Activated naive CD8-positive, alpha-beta T cell (primary cell): ENCODE measurements around the gene PDZD11.
A peak's percentile ranks its signal among the peaks of the same experiment; 100 is the strongest.
"Not testable (repeated sequence)": the region's sequence is repeated elsewhere in the genome, so short reads cannot be mapped to it uniquely, and the experiment has no call there.

Experiments
- H3K27ac Mint-ChIP-seq: one replicate; pipeline ENCODE4 v1.8.0; 2021; ENCODE audit warnings: mixed read lengths
- H3K27me3 Mint-ChIP-seq: one replicate; pipeline ENCODE4 v1.8.0; 2021; ENCODE audit warnings: mixed read lengths
- H3K36me3 Mint-ChIP-seq: one replicate; pipeline ENCODE4 v1.8.0; 2021; ENCODE audit warnings: mixed read lengths
- H3K4me1 Mint-ChIP-seq: one replicate; pipeline ENCODE4 v1.8.0; 2021; ENCODE audit warnings: low read depth, mixed read lengths
- H3K4me3 Mint-ChIP-seq: one replicate; pipeline ENCODE4 v1.8.0; 2021; ENCODE audit warnings: mild to moderate bottlenecking, mixed read lengths
- H3K9me3 Mint-ChIP-seq: one replicate; pipeline ENCODE4 v1.8.0; 2021; ENCODE audit warnings: low read depth, mixed read lengths

Gene PDZD11, protein sequence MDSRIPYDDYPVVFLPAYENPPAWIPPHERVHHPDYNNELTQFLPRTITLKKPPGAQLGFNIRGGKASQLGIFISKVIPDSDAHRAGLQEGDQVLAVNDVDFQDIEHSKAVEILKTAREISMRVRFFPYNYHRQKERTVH

DNA sequence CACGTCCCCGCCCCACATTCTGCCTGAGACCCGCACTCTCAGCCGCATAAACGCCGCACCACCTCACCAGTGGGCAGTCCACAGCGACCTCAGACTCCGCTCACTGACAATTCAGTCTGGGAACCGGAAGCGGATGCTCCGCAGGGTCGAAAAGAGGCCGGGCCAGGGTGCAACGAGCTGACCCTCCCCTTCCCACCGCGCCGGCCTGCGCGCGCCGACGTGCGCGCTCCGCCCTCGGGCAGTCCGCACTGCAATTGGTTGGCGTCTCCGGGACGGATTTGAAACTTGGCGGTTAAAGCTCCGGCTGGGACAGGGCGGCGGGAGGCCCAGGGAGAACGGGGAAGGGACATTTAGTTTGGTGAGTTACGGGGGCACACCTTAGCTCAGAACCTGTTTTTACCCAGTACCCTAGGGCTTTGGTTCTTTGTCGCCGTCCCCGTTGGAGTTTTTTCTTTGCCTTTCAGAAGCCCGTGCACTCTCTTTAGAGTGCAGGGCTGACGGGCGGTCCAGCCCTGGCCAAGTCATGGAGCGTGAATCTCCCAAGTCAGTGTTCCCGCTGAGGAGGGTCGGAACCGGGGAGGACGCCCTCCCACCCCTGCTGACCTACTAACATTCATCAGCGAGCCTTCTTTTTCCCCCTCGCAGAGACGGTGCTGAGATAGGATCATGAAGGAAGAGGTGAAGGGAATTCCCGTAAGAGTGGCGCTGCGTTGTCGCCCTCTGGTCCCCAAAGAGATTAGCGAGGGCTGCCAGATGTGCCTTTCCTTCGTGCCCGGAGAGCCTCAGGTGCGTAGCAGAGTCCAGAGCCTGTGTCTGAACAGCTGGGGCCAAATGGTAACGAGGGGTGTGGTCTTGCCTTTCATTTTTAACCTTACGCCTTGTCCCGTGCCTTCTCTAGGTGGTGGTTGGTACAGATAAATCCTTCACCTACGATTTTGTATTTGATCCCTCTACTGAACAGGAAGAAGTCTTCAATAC lies at the start of gene PDZD11, which contains the start of gene KIF4A:
PDZD11 (minus strand) TSS at position 135 of the 978 bp plus-strand sequence. CDS start 586 bp downstream, outside the sequence.
KIF4A (plus strand) TSS at position 312 of the 978 bp plus-strand sequence; CDS start at position 667, 355 bp downstream.
- Mint-ChIP-seq H3K27me3 (no peaks in the 10 kb centered on the region), H3K9me3 (no peaks in the 10 kb centered on the region), H3K4me3 (peak within 1 kb of the TSS; percentile 90), H3K4me1 (peaks cover 12% of the 10 kb centered on the region), H3K27ac (peak within 1 kb of the TSS; percentile 64), H3K36me3 (peaks cover 2% of the 10 kb centered on the region)

DNA sequence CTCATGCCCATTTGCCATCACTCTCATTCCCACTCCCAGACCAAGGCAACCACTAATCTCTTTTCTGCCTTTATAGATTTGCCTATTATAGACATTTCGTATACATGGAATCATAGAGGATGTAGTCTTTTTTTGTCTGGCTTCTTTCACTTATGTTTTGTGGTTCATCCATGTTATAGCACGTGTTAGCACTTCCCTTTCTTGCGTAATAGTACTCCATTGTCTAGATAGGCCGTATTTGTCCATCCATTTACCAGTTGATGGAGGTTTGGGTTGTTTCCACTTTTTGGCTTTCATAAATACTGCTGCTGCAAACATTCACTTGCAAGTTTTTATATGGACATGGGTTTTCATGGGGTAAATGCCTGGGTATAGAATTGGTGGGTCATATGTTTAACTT lies 48.6 kb upstream of the PDZD11 start:
- H3K27me3 Mint-ChIP-seq, result peaks cover 1% of the 10 kb centered on the region
- H3K9me3 Mint-ChIP-seq, result no peaks in the 10 kb centered on the region
- H3K27ac Mint-ChIP-seq, result no peak overlapping the region
- H3K4me3 Mint-ChIP-seq, result no peak overlapping the region
- H3K36me3 Mint-ChIP-seq, result no peaks in the 10 kb centered on the region
- H3K4me1 Mint-ChIP-seq, result peaks cover 1% of the 10 kb centered on the region

DNA sequence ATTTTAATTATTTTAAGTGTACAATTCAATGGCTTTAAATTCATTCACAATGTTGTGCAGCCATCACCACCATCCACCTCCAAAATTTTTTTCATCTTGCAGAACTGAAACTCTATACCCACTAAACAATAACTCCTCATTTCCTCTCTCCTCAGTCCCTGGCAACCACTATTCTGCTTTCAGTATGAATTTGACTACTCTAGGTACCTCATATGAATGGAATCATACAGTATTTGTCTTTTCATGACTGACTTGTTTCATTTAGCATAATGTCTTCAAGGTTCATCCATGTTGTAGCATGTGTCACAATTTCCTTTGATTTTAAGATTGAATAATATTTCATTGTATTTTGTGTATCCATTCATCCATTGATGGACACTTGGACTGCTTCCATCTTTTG lies 47.0 kb upstream of the PDZD11 start:
- Mint-ChIP-seq H3K36me3 (no peaks in the 10 kb centered on the region), H3K9me3 (no peaks in the 10 kb centered on the region), H3K27ac (no peak overlapping the region), H3K4me1 (peaks cover 1% of the 10 kb centered on the region), H3K27me3 (no peaks in the 10 kb centered on the region), H3K4me3 (no peak overlapping the region)

DNA sequence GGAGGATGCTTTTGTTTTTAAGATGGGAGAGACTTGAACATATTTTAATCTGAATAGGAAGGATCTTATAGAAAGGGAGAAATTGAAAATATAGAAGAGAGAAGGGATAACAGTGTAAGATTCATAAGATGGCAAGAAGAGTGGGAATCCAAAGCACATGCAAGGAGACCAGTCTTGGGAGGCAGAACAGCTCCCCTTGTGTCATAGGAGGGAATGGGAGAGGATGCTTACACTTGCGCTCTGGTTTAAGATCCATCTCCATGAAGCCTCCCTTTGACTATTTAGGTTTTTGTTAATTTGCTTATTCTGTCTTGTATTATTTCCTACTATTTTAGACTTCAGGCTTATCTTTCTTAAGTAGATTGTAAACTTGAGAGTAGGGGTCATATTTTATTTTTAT lies 42.9 kb upstream of the PDZD11 start:
- Mint-ChIP-seq H3K27ac (no peak overlapping the region), H3K4me1 (peaks cover 1% of the 10 kb centered on the region), H3K27me3 (no peaks in the 10 kb centered on the region), H3K4me3 (no peak overlapping the region), H3K9me3 (no peaks in the 10 kb centered on the region), H3K36me3 (no peaks in the 10 kb centered on the region)

DNA sequence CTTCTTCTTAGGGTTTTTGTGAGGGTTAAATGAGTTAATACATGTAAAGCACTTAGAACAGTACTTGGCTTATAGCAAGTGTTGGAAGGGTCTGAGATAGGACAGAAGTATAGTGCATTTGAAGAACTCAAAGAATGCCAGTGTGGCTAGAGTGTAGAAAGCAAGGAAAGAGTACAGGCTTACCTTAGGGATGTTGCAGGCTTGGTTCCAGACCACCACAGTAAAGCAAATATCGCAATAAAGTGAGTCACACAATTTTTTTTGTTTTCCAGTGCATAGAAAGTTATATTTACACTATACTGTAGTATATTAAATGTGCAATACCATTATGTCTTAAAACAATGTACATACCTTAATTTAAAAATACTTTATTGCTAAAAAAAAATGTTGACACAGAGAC lies 41.4 kb upstream of the PDZD11 start:
- no peak overlapping the region for H3K27ac Mint-ChIP-seq
- H3K9me3 Mint-ChIP-seq, result no peaks in the 10 kb centered on the region
- no peaks in the 10 kb centered on the region for H3K36me3 Mint-ChIP-seq
- H3K4me1 Mint-ChIP-seq, result no peaks in the 10 kb centered on the region
- H3K27me3 Mint-ChIP-seq, result no peaks in the 10 kb centered on the region
- no peak overlapping the region for H3K4me3 Mint-ChIP-seq

DNA sequence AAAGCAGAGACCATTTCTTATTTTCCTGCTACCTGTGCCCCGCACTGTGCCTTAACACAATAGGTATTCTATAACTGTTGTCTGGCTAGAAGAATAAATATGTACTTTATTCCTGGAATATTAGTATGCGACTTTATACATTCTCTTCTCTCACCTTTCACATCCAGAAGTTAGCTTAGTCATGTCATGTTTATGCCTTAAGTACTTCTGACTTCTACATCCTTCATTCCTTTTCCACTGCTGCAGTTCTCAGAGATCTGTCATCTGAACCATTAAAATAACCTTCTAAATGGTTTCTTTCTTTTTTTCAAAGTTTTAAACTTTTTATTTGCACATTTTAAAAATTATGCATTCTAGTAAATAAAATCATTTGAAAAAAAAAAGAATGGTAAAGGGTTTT lies 34.6 kb upstream of the PDZD11 start:
- H3K4me1 Mint-ChIP-seq, result no peaks in the 10 kb centered on the region
- no peaks in the 10 kb centered on the region for H3K9me3 Mint-ChIP-seq
- H3K27ac Mint-ChIP-seq, result no peak overlapping the region
- H3K4me3 Mint-ChIP-seq, result no peak overlapping the region
- H3K27me3 Mint-ChIP-seq, result no peaks in the 10 kb centered on the region
- no peaks in the 10 kb centered on the region for H3K36me3 Mint-ChIP-seq

DNA sequence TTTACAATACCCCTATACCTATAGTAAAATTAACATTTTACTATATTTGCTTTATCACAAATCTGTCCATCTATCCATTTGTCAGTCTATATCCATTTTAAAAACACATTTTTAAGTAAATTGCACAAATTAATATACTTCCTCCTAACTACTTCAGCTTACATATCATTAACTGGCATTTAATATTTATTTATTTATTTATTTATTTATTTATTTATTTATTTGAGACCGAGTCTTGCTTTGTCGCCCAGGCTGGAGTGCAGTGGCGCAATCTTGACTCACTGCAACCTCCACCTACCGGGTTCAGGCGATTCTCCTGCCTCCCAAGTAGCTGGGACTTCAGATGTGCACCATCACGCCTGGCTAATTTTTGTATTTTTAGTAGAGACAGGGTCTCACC lies 33.9 kb upstream of the PDZD11 start:
- H3K27ac Mint-ChIP-seq, H3K9me3 Mint-ChIP-seq: not testable (repeated sequence)

DNA sequence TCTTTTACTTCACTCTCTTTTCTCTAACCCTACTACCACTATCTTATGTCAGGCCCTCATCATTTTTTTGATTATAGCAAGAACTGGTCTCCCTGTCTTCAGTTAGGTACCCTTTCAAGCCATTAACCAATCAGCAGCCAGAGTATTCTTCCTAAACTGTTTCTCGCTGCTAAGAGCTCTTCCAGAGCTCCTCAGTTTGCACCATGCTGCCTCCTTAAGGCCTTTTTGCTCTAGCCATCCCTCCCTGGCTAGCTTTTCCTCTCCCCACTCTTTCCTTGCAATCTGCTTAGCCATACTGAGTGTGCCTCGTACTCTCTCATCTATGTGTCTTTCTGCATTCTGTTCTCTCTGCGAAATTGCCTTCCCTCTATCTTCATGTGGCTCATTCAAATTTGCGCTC lies 33.1 kb upstream of the PDZD11 start:
- no peaks in the 10 kb centered on the region for H3K9me3 Mint-ChIP-seq
- H3K4me3 Mint-ChIP-seq, result no peak overlapping the region
- no peaks in the 10 kb centered on the region for H3K27me3 Mint-ChIP-seq
- no peak overlapping the region for H3K27ac Mint-ChIP-seq
- no peaks in the 10 kb centered on the region for H3K36me3 Mint-ChIP-seq
- H3K4me1 Mint-ChIP-seq, result no peaks in the 10 kb centered on the region

More for the DNA sequence above, 33.9 kb upstream of the PDZD11 start:
- H3K4me3 Mint-ChIP-seq, H3K4me1 Mint-ChIP-seq, H3K27me3 Mint-ChIP-seq, H3K36me3 Mint-ChIP-seq: not testable (repeated sequence)

DNA sequence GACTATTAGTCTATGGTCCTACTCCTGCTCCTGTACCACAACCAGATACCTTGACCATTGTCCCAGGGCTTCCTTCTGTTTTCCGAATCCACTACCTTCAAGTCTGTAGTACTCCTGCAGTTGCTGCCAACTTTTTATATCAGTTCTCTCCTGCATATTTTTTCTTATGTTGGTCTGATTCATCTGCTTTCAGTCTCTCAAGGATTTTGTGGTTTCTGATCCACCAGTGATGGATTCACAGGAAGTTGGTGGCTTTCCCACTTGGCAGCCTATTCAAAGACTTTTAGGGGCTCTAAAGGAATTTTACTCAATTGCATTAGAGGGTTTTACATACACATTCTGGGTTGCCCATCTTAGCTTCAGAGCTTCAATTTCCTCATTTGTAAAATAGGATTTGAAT lies 23.8 kb upstream of the PDZD11 start:
- Mint-ChIP-seq H3K27me3 (no peaks in the 10 kb centered on the region), H3K4me3 (no peak overlapping the region), H3K36me3 (no peaks in the 10 kb centered on the region), H3K9me3 (no peaks in the 10 kb centered on the region), H3K27ac (no peak overlapping the region), H3K4me1 (no peaks in the 10 kb centered on the region)

DNA sequence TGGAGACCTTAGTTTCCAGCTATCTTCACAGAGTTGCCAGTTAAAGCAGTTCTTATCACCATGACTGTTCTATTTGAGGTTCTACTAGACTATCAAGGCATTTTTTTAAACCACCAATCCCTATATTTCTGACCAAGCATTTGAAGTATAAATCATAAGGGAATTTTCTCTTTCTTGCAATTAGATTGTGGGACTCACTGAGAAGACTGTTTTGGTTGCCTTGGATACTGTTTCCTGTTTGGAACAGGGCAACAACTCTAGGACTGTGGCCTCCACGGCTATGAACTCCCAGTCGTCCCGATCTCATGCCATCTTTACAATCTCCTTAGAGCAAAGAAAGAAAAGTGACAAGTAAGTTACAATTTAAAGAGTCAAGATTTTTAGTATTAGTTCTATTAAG lies 12.0 kb upstream of the PDZD11 start:
- Mint-ChIP-seq H3K27ac (no peak overlapping the region), H3K27me3 (no peaks in the 10 kb centered on the region), H3K9me3 (no peaks in the 10 kb centered on the region), H3K4me3 (no peak overlapping the region), H3K4me1 (no peaks in the 10 kb centered on the region), H3K36me3 (no peaks in the 10 kb centered on the region)

DNA sequence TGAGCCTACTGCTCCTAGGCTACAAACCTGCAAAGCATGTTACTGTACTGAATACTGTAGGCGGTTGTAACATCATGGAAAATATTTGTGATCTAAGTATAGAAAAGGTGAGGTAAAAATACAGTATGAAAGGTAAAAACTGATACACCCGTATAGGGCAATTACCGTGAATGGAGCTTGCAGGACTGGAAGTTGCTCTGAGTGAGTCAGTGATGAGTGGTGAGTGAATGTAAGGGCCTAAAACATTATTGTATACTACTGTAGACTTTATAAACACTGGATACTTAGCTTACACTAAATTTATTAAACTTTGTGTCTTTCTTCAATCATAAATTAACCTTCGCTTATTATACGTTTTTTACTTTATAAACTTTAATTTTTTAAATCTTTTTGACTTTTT lies 3.9 kb upstream of the PDZD11 start:
- Mint-ChIP-seq H3K4me3 (no peak overlapping the region), H3K27me3 (no peaks in the 10 kb centered on the region), H3K4me1 (peaks cover 12% of the 10 kb centered on the region), H3K36me3 (no peaks in the 10 kb centered on the region), H3K27ac (no peak overlapping the region), H3K9me3 (no peaks in the 10 kb centered on the region)

DNA sequence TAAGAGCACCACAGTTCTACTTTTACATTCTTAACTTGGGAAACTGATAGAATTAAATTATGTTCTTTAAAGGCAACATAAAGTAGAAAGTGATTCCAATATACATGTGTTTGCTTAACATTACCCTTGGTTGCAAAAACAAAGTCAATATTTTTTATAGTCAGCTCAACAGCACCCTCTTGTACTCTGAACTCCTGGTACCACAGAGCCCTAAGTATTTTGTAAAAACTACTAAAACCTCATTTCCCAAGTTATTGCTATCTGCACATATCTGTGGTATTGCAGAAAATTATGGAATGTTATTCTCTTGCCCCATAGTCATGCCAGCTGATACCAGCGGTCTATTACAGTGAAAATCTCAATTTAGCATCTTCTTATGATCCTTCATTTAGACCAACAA lies 3.1 kb upstream of the PDZD11 start:
- Mint-ChIP-seq H3K4me3 (no peak overlapping the region), H3K36me3 (no peaks in the 10 kb centered on the region), H3K27ac (no peak overlapping the region), H3K9me3 (no peaks in the 10 kb centered on the region), H3K27me3 (no peaks in the 10 kb centered on the region), H3K4me1 (peaks cover 12% of the 10 kb centered on the region)

DNA sequence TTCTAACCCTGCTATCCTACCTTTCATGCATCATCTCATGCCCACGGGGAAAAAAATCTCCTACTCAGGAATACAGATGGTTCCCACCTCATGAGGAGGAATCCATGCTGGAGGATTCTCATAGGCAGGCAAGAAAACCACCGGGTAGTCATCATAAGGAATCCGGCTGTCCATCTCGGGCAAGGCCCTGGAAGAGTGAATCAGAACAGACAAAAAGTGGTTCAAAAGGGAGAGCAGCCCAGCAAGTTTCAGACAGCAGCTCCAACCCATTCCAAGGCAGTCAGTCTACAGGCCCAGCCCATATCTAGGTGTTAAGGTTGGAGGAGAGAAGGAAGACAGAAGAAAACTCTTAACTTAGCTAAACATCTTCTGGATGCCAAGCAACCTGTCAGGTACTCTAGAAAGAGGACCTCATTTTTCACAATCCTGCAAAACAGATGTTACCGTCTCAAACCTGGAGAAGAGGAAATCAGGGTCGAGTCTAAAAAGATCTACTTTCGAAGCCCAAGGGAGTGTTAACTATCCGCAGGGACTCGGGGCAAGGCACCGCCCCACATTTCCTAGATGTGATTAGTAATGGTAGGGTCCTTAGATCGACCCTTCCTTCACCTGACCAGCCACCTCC lies 447 bp downstream of the PDZD11 start:
- Mint-ChIP-seq H3K4me1 (peaks cover 12% of the 10 kb centered on the region), H3K27me3 (no peaks in the 10 kb centered on the region), H3K27ac (peak overlapping the region; percentile 61), H3K36me3 (peaks cover 5% of the 10 kb centered on the region), H3K9me3 (no peaks in the 10 kb centered on the region), H3K4me3 (peak overlapping the region; percentile 90)

DNA sequence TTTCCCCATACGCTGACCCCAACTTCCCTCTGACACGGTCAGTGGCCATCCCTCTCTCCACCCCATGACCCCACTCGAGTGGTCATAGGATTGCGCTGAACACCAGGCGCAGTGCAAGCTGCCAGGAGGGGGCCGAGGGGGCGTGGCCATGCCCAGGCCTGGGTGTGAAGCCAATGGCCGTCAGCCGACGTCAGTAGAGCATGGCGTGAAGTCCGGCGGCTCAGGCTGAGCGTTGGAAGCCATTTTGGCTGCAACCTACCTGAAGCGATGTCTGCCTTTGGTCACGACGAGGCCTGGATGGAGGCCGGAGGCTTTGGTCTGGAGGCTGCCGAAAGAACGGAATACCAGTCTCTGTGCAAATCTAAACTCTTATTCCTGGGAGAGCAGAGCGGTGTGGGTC lies 7.8 kb downstream of the PDZD11 start, which contains the start of gene RAB41:
RAB41 (plus strand) TSS at position 222 of the 400 bp plus-strand sequence; CDS start at position 268, 46 bp downstream.
- no peak within 1 kb of the TSS for H3K27ac Mint-ChIP-seq
- no peaks in the 10 kb centered on the region for H3K27me3 Mint-ChIP-seq
- peaks cover 10% of the 10 kb centered on the region for H3K36me3 Mint-ChIP-seq
- no peaks in the 10 kb centered on the region for H3K4me1 Mint-ChIP-seq
- H3K4me3 Mint-ChIP-seq, result no peak within 1 kb of the TSS
- no peaks in the 10 kb centered on the region for H3K9me3 Mint-ChIP-seq

DNA sequence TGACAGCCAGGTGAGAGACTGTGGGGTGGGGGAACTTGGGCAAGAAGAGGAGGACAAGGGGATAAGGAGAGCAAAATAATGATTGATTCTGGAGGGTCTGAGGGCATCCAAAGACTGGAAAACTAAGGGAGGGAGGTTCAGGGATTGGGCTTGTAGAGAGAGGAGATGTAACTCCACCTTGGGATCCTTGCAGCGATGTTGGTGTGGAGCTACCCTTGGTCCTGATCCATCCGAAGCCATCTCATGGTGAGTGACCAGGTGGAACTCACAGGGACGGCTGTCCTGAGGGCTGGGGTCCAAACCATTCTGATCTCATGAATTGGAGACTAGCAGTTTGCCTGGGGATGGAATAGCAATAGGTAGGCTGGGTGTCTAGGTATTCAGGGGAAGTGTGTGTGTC lies 9.2 kb downstream of the PDZD11 start:
- Mint-ChIP-seq H3K9me3 (no peaks in the 10 kb centered on the region), H3K27ac (no peak overlapping the region), H3K27me3 (no peaks in the 10 kb centered on the region), H3K36me3 (peaks cover 8% of the 10 kb centered on the region), H3K4me3 (no peak overlapping the region), H3K4me1 (no peaks in the 10 kb centered on the region)
